Stimulated activated CD8-positive, alpha-beta memory T cell treated with anti-CD3 and anti-CD28 coated beads, Interleukin-15, amount 100 ng/mL, for 24 hours (primary cell): ENCODE data around the gene EDDM3A.
"Not testable (repeated sequence)": the region's sequence is repeated elsewhere in the genome, so short reads cannot be mapped to it uniquely, and the experiment has no call there.

Source experiments
- DNase-seq: peaks from one replicate; pipeline ENCODE4 v3.0.0-alpha.2; 2020; ENCODE audit warnings: low read depth

EDDM3A gene

DNA sequence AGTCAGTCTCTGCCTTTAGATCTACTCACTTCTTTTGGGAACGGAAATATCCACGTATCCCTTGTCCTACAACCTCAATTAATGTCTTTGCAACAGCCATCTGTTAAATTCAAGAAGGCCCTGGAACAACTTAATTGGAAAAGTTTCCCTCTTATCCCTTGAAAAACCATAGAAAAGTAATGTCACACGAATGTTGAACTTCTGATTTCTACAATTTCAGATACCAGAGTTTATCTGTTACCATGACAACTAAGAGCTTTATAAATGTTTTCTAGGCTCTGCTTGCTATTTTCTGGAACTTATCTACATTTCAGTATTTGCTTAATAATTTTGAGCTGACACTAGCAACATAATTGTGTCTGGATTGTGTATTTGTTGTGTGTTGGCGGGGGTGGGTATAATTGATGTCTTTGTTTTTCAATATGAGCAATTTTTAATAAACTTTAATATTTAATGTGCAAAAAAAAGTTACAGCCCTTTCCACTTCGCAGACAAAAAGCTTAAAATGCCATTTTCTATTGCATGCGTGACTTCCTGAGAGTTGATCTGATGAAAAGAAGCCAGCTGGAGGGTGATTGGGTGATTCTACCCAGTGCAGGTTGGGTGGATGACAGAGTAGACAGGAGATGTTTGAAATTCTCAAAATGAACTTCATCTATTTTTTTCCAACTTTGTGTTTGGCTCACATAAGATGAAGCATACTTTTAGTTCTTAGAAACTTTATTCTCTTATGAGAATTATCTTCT is 11.8 kb upstream of the EDDM3A start:
- DNase-seq = no peak

- no peak for DNase-seq
Observed at GRCh38 chr14:20734430-20734806, 11.3 kb upstream of the EDDM3A start.

GRCh38 chr14:20738292-20738691 is 7.4 kb upstream of the EDDM3A start:
- not testable (repeated sequence) for DNase-seq

DNA sequence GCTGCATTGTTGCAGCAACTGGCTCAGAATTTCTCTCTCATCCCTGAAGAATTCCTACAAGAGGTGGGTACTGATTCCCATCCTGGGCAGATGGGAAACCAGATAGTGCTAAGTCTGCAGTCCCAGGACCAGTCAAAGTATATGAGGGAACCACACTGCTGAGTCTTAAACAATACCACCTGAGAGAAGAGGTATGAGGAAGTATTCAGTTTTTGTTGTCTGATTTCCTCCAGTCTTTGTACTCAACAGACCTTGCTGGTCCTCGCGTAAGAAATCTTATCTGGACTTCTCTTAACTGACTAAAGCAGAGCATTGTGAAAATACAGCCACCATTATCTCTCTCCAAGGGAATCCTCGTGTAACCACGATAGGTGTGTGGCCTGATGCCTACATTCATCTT is 3.6 kb upstream of the EDDM3A start:
- no peak for DNase-seq

DNA sequence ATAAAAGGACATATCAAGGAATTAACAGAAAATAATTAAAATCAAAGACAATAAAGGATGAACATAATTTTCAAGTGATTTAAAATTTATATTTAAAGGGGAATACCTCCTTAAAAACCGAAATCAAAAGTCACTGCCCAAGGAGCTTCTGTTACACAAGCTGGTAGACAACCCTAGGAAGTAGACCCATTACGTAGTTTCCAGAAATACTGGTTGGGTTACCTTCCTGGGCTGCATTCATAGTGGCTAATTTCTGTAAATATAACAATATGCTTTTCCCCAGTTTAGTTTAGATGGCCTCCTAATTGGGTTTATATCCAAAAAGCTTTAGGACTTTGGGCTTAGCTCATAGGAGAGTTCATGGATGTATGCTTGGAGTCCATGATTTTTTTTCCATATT is 2.1 kb upstream of the EDDM3A start:
- DNase-seq = no peak

DNA sequence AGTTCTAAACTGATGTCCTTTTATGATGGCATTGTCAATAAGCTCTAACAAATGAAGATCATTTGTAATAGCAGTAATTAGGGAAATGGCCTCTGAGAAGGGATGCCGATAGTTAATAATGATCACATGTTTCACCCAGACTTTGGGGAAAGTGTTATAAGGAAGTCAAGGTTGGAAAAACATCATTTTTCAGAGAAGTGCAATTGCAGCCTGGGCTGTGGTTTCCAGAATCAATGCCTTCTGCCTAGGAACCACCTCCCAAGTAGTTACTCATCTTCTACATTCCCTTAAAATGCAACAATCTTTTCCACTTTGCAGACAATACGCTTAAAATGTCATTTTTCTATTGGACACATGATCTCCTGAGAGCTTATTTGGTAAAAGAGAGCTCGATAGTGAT is 879 bp downstream of the EDDM3A start:
- DNase-seq = no peak

- DNase-seq = no peak
Observed at GRCh38 chr14:20748439-20748838, 2.8 kb downstream of the EDDM3A start.

DNA sequence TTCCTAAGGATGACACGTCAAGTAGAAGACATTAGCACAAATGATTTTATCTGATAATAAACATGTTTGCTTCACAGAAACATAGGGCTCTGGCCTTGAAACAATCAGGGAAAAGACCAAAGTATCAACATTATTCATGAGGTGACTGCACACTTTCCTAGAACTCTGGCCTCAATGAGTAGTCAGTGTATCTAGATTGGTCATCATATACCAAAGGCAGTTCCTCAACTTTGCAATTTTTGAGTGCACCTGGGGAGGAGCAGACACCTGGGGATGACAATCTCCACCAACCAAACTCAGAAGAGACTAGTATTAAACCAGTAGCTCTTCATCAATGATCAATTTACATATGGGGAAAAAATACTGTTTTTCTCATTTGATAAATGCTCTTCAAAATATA is 4.5 kb downstream of the EDDM3A start:
- DNase-seq = no peak

- no peak for DNase-seq
Observed at GRCh38 chr14:20751963-20752562, 6.4 kb downstream of the EDDM3A start.

- DNase-seq = no peak
Observed at GRCh38 chr14:20754308-20754707, 8.6 kb downstream of the EDDM3A start.

DNA sequence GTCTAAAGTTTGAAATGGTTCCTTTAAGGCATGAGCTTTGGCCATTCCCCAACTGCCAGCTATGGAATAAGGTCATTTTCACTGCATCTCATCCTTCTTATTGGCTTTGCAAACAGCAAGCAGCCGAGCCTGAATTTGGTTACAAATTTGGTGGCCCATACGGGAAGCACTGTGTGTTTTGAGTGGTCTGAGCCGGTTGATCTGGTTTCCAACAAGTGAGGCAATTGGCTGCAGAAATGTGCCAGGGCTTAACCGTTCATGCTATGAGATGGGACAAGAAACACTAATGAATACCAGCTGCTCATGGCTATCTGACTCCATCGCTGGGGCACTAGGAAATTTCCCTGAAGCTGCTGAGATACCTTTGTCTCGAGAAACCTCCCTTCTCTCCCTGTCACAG is 9.3 kb downstream of the EDDM3A start:
- no peak for DNase-seq

GRCh38 chr14:20757965-20758364 is 12.3 kb downstream of the EDDM3A start:
- DNase-seq = no peak

GRCh38 chr14:20759465-20759864 is 13.8 kb downstream of the EDDM3A start:
- not testable (repeated sequence) for DNase-seq

- DNase-seq = no peak
Observed at GRCh38 chr14:20760950-20761349, 15.3 kb downstream of the EDDM3A start.

DNA sequence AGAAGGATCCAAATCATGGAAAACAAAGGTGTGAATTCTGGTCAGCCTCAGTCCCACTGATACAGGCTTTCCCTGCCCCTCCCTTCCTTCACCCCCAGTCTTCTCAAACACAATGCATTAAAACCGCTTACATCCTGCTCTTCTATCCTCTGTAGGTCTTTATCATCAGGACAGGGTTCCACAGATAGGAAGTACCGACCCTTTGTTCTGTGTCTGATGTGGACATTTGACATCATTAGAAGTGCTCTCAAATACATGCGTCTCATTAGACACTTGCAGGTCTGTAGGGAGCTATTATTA is 22.9 kb downstream of the EDDM3A start:
- DNase-seq = no peak

DNA sequence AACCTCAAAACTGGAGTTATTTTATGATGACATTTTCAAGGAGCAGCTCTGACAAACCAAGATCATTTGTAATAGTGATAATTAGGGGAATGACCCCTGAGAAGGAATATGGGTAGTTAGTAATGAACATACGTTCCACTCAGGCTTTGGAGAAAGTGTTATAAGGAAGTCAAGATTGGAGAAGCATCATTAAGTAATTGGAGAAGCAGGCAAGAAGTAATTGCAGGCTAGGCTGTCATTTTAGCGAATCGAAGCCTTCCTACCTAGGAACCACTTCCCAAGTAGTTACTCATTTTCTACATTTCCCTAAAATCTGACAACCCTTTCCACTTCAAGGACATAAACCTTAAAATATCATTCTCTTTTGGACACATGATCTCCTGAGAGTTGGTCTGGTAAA is 23.7 kb downstream of the EDDM3A start:
- no peak for DNase-seq

- no peak for DNase-seq
Observed at GRCh38 chr14:20772650-20773049, 27.0 kb downstream of the EDDM3A start.

DNA sequence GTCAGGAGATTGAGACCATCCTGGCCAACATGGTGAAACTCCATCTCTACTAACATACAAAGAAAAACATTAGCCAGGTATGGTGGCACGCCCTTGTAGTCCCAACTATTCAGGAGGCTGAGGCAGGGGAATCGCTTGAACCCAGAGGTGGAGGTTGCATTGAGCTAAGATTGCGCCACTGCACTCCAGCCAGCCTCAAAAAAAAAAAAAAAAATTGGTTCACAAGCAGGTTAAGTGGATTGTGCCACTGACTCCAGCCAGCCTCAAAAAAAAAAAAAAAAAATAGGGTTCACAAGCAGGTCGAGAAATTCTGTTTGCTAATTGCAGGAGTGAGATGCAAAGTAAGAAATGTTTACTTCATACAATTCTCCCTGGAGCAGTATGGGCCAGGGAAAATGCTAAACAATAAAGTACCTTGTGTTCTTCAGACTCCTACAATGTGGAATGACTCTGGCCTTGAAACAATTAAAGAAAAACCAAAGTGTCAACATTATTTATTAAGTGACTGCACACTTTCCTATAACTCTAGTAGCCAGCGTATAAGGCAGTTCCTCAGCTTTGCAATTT is 28.7 kb downstream of the EDDM3A start:
- DNase-seq = no peak

- DNase-seq = no peak
Observed at GRCh38 chr14:20775043-20775442, 29.4 kb downstream of the EDDM3A start.

DNA sequence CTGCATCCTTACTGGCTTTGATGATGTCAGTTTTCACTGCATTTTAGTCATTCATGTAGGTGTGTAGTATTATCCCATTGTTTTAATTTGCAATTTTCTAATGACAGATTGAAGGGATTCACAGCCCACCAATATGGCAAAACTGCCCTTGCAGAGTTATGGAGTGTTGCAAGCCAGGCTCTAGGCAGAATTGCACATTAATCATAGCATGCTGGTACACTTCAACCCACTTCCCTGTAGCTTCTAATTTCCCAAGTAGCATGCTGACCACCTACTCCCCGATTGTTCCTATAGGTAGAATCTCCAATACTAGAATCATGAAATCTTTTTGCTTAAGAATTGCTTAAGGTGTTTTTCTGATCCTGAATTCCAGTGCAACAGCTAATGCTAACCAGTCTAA is 30.2 kb downstream of the EDDM3A start:
- DNase-seq = no peak

DNA sequence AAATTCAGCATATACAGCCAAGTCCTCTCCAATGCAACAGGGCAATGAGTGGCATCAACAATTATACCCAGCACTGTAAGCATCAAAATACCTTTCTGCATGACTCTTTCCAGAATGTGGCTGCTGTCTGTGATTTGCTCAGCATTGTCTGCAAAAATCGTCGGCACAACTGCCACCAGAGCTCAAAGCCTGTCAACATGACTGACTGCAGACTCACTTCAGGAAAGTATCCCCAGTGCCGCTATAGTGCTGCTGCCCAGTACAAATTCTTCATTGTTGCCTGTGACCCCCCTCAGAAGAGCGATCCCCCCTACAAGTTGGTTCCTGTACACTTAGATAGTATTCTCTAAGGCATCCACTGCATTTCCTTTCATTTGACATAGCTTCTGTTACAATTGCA is 36.1 kb downstream of the EDDM3A start:
- no peak for DNase-seq

DNA sequence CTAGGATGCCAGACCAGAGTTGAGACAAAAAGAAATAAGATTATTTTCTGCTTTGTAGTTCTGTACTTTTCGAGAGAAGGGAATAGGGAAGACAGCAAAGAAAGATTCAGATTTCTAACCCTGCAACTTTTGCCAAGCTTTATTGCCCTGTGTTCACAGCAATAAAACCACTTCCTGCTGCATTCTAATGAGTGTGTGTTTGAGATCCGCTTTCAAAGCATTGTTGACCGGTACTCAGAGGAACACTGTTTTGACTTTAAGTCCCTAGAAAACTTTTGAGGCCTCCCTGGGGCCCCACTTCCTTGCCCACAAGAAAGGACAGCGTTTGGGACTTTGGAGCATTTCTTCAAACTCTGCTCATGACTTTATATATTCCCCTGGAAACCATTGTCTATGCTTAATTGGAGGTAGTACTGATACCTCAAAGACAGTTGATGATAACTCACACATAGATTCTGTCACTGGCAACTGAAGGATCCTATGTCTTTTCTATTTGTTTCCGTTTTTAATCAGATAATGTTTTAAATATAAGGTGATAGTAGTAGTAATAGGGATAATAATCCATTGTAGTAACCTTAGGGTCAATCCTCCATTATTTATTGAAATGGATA is 36.7 kb downstream of the EDDM3A start:
- DNase-seq = no peak

GRCh38 chr14:20787025-20787424 is 41.3 kb downstream of the EDDM3A start:
- no peak for DNase-seq
